Medulla oblongata (tissue), 1 donor: ENCODE measurements around the gene LMO1.

Source experiments
- DNase-seq: peaks from one replicate; pipeline ENCODE4 v3.0.0-alpha.2; 2015; ENCODE audit errors: extremely low spot score

LMO1 gene

GRCh38 chr11:8263769-8264410 is at the start of gene LMO1:
TSS of gene LMO1 (minus strand) at chr11:8263878. CDS start at chr11:8263362, 516 bp downstream.
- DNase-seq, result peak; percentile 83

GRCh38 chr11:8312986-8313385 is 49.3 kb upstream of the LMO1 start:
- DNase-seq, result no peak

- DNase-seq, result no peak
Observed at GRCh38 chr11:8311366-8311765, 47.7 kb upstream of the LMO1 start.

- no peak for DNase-seq
Observed at GRCh38 chr11:8310743-8311298, 47.1 kb upstream of the LMO1 start.

- no peak for DNase-seq
Observed at GRCh38 chr11:8309862-8310261, 46.2 kb upstream of the LMO1 start.

- DNase-seq, result no peak
Observed at GRCh38 chr11:8309311-8309710, 45.6 kb upstream of the LMO1 start.

- DNase-seq, result no peak
Observed at GRCh38 chr11:8307601-8308000, 43.9 kb upstream of the LMO1 start.

GRCh38 chr11:8301622-8302021 is 37.9 kb upstream of the LMO1 start:
- DNase-seq, result no peak

- DNase-seq, result no peak
Observed at GRCh38 chr11:8298801-8299786, 35.4 kb upstream of the LMO1 start.

GRCh38 chr11:8297781-8298440 is 34.2 kb upstream of the LMO1 start:
- DNase-seq, result no peak

- DNase-seq, result no peak
Observed at GRCh38 chr11:8296872-8297271, 33.2 kb upstream of the LMO1 start.

GRCh38 chr11:8296038-8296649 is 32.5 kb upstream of the LMO1 start:
- DNase-seq, result no peak

GRCh38 chr11:8294251-8294935 is 30.7 kb upstream of the LMO1 start:
- DNase-seq, result no peak

GRCh38 chr11:8293171-8293570 is 29.5 kb upstream of the LMO1 start:
- DNase-seq, result no peak

- DNase-seq, result no peak
Observed at GRCh38 chr11:8292351-8292750, 28.7 kb upstream of the LMO1 start.

- DNase-seq, result peak; percentile 50
Observed at GRCh38 chr11:8291421-8292350, 28.0 kb upstream of the LMO1 start.

GRCh38 chr11:8290081-8290810 is 26.6 kb upstream of the LMO1 start:
- DNase-seq, result no peak

GRCh38 chr11:8289492-8289918 is 25.8 kb upstream of the LMO1 start:
- no peak for DNase-seq

GRCh38 chr11:8288824-8289491 is 25.3 kb upstream of the LMO1 start:
- DNase-seq, result no peak
